ENCODE results near the gene PACSIN2.

DNA sequence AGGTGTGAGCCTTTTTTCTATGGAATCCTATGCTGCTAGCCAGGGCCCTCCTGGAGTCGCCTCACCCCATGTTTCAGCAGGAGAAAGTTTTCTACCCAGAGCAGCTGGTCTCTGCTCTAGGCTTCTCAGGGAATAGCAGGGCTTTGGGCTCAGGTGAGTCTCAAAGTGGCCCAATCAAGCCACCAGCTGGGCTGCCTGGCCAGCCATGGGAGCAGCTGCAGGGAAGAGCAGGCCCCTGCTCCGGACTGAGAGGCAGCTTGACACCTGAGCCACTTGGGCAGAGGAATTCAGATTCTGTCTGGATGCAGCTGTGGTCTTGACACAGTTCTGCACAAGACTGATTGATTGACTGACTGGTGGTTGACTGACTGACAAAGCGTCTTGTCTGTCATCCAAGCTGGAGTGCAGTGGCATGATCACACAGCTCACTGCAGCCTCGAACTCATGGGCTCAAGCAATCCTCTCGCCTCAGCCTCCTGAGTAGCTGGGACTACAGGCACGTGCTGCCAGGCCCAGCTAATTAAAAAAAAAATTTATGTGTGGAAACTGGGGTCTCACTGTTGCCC, 100.4 kb downstream of the PACSIN2 start:
- TF ChIP-seq BHLHE40 (IDR thresholded peaks at IDR 0.05; ENCODE audit: borderline replicate concordance) (no peak), TARDBP (IDR thresholded peaks at IDR 0.05) (no peak), ELF4 (IDR thresholded peaks at IDR 0.05) (no peak), NFRKB (IDR thresholded peaks at IDR 0.05) (no peak)

Data from HEK293T (cell line).